ENCODE results near the gene CRY1.

CRY1 gene

DNA sequence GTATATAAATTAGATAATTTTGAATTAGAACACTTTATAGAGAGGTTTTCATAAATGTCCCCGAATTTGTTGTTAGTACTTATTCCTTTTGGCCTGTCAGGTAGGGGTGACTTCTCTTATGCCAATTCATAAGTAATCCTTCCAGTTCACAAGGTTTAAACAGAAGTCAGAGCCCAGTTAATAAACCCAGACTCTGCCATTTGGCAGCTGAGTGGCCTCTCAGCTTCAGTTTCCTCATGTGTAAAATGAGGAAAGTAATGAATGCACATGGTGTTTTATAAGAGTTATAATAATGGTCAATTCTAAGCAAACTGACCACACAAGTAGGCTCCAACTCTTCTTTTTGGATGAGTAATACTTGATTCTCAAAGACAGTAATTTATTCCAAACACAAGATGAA lies 116.7 kb downstream of the CRY1 start:
- Histone ChIP-seq H3F3A (ENCODE audit: low read depth) (no peaks in the 10 kb centered on the region), H3K4me2 (ENCODE audit: low read depth, low read length, poor library complexity, severe bottlenecking) (no peak overlapping the region), H3K4me3 (ENCODE audit: low read length, poor library complexity, severe bottlenecking) (no peak overlapping the region), H3K9me2 (replicated peaks; ENCODE audit: low read depth, low read length) (no peaks in the 10 kb centered on the region), H4K20me1 (ENCODE audit: insufficient read depth, low read length, poor library complexity, severe bottlenecking) (peaks cover 9% of the 10 kb centered on the region), H3K79me2 (ENCODE audit: insufficient read depth, low read length) (no peaks in the 10 kb centered on the region), H2AFZ (ENCODE audit: low read length) (no peak overlapping the region), H3K27me3 (ENCODE audit: insufficient read depth, low read length, poor library complexity, severe bottlenecking) (no peaks in the 10 kb centered on the region), H3K4me1 (ENCODE audit: insufficient read depth, low read length, poor library complexity, severe bottlenecking) (no peaks in the 10 kb centered on the region), H3K9me3 (ENCODE audit: insufficient read depth, low read depth, low read length) (no peaks in the 10 kb centered on the region), H3K36me3 (ENCODE audit: insufficient read depth, low read length) (peaks cover 23% of the 10 kb centered on the region; the same call in 1 of the 2 replicates), H3K9ac (ENCODE audit: low read depth, low read length, poor library complexity, severe bottlenecking) (no peak overlapping the region)
- TF ChIP-seq, protein P1, sequence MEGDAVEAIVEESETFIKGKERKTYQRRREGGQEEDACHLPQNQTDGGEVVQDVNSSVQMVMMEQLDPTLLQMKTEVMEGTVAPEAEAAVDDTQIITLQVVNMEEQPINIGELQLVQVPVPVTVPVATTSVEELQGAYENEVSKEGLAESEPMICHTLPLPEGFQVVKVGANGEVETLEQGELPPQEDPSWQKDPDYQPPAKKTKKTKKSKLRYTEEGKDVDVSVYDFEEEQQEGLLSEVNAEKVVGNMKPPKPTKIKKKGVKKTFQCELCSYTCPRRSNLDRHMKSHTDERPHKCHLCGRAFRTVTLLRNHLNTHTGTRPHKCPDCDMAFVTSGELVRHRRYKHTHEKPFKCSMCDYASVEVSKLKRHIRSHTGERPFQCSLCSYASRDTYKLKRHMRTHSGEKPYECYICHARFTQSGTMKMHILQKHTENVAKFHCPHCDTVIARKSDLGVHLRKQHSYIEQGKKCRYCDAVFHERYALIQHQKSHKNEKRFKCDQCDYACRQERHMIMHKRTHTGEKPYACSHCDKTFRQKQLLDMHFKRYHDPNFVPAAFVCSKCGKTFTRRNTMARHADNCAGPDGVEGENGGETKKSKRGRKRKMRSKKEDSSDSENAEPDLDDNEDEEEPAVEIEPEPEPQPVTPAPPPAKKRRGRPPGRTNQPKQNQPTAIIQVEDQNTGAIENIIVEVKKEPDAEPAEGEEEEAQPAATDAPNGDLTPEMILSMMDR (conservative IDR thresholded peaks at IDR 0.05; ENCODE audit: low read length) = no peak
- no peak for TF ChIP-seq EZH2phosphoT487 (IDR thresholded peaks at IDR 0.05; ENCODE audit: borderline replicate concordance)

DNA sequence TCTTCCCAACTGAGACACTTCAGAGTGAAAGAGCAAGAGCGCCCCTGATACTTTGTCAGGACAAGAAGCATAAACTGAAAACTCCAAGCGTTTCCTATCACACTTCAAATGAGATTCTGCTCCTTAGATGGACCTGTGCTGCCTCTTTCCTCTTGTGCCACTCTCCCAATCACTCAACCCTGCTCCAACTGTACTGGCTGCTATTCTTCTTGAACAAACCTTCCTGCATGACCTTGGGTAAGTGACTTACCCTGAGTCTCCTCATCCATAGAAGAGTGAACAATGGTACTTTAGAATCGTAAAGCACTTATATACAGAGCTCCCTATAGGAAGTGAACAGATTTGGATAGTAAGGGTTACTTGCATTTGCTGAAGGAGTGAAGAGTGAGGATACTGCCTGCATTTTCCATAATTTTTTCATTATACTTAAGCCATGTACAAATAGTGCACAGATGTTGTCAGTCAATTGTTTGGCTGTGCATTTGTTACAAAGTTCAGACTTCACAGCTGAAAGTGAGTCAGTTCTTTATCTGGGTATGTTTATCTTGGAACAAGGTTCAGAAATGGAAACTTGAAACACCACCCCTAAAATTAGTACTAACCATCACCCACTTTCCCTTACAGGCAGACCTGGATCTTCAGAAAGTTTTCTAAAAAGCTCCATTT lies 117.2 kb downstream of the CRY1 start:
- no peak for TF ChIP-seq EZH2phosphoT487 (IDR thresholded peaks at IDR 0.05; ENCODE audit: borderline replicate concordance)
- H3K9me2 ChIP-seq (replicated peaks; ENCODE audit: low read depth, low read length) = no peaks in the 10 kb centered on the region
- no peak overlapping the region for H3K9ac ChIP-seq (ENCODE audit: low read depth, low read length, poor library complexity, severe bottlenecking)
- no peaks in the 10 kb centered on the region for H3K79me2 ChIP-seq (ENCODE audit: insufficient read depth, low read length)
- H2AFZ ChIP-seq (ENCODE audit: low read length) = no peak overlapping the region
- no peaks in the 10 kb centered on the region for H3F3A ChIP-seq (ENCODE audit: low read depth)
- no peaks in the 10 kb centered on the region for H3K9me3 ChIP-seq (ENCODE audit: insufficient read depth, low read depth, low read length)
- H4K20me1 ChIP-seq (ENCODE audit: insufficient read depth, low read length, poor library complexity, severe bottlenecking) = peaks cover 9% of the 10 kb centered on the region
- no peaks in the 10 kb centered on the region for H3K4me1 ChIP-seq (ENCODE audit: insufficient read depth, low read length, poor library complexity, severe bottlenecking)
- no peaks in the 10 kb centered on the region for H3K27me3 ChIP-seq (ENCODE audit: insufficient read depth, low read length, poor library complexity, severe bottlenecking)
- no peak overlapping the region for H3K4me2 ChIP-seq (ENCODE audit: low read depth, low read length, poor library complexity, severe bottlenecking)
- peaks cover 28% of the 10 kb centered on the region; the same call in 1 of the 2 replicates for H3K36me3 ChIP-seq (ENCODE audit: insufficient read depth, low read length)
- H3K4me3 ChIP-seq (ENCODE audit: low read length, poor library complexity, severe bottlenecking) = no peak overlapping the region

GRCh38 chr12:106975098-106975497 lies 118.3 kb downstream of the CRY1 start:
- Histone ChIP-seq H3K9me3 (ENCODE audit: insufficient read depth, low read depth, low read length) (no peaks in the 10 kb centered on the region), H3K4me1 (ENCODE audit: insufficient read depth, low read length, poor library complexity, severe bottlenecking) (peaks cover 4% of the 10 kb centered on the region), H2AFZ (ENCODE audit: low read length) (no peak overlapping the region), H3K4me3 (ENCODE audit: low read length, poor library complexity, severe bottlenecking) (no peak overlapping the region), H3K27me3 (ENCODE audit: insufficient read depth, low read length, poor library complexity, severe bottlenecking) (no peaks in the 10 kb centered on the region), H3F3A (ENCODE audit: low read depth) (no peaks in the 10 kb centered on the region), H3K9me2 (replicated peaks; ENCODE audit: low read depth, low read length) (no peaks in the 10 kb centered on the region), H4K20me1 (ENCODE audit: insufficient read depth, low read length, poor library complexity, severe bottlenecking) (peaks cover 13% of the 10 kb centered on the region), H3K4me2 (ENCODE audit: low read depth, low read length, poor library complexity, severe bottlenecking) (no peak overlapping the region), H3K9ac (ENCODE audit: low read depth, low read length, poor library complexity, severe bottlenecking) (no peak overlapping the region), H3K79me2 (ENCODE audit: insufficient read depth, low read length) (no peaks in the 10 kb centered on the region), H3K36me3 (ENCODE audit: insufficient read depth, low read length) (peaks cover 35% of the 10 kb centered on the region; the same call in 1 of the 2 replicates)
- TF ChIP-seq, protein P1 (conservative IDR thresholded peaks at IDR 0.05; ENCODE audit: low read length) = no peak
- TF ChIP-seq EZH2phosphoT487 (IDR thresholded peaks at IDR 0.05; ENCODE audit: borderline replicate concordance) = no peak

- H4K20me1 ChIP-seq (ENCODE audit: insufficient read depth, low read length, poor library complexity, severe bottlenecking) = peaks cover 16% of the 10 kb centered on the region
- H3K9me2 ChIP-seq (replicated peaks; ENCODE audit: low read depth, low read length) = no peaks in the 10 kb centered on the region
- H3K4me3 ChIP-seq (ENCODE audit: low read length, poor library complexity, severe bottlenecking) = no peak overlapping the region
- TF ChIP-seq, protein P1 (conservative IDR thresholded peaks at IDR 0.05; ENCODE audit: low read length) = no peak
- no peak for TF ChIP-seq EZH2phosphoT487 (IDR thresholded peaks at IDR 0.05; ENCODE audit: borderline replicate concordance)
- H3K4me1 ChIP-seq (ENCODE audit: insufficient read depth, low read length, poor library complexity, severe bottlenecking) = peaks cover 4% of the 10 kb centered on the region
- no peak overlapping the region for H2AFZ ChIP-seq (ENCODE audit: low read length)
- H3K9me3 ChIP-seq (ENCODE audit: insufficient read depth, low read depth, low read length) = no peaks in the 10 kb centered on the region
- H3K79me2 ChIP-seq (ENCODE audit: insufficient read depth, low read length) = no peaks in the 10 kb centered on the region
- H3K9ac ChIP-seq (ENCODE audit: low read depth, low read length, poor library complexity, severe bottlenecking) = no peak overlapping the region
- no peaks in the 10 kb centered on the region for H3F3A ChIP-seq (ENCODE audit: low read depth)
- H3K4me2 ChIP-seq (ENCODE audit: low read depth, low read length, poor library complexity, severe bottlenecking) = no peak overlapping the region
- no peaks in the 10 kb centered on the region for H3K27me3 ChIP-seq (ENCODE audit: insufficient read depth, low read length, poor library complexity, severe bottlenecking)
- peaks cover 38% of the 10 kb centered on the region; the same call in 1 of the 2 replicates for H3K36me3 ChIP-seq (ENCODE audit: insufficient read depth, low read length)
Observed at GRCh38 chr12:106974511-106974910, 118.8 kb downstream of the CRY1 start.
